Adrenal gland (tissue), 5 donors: ENCODE measurements around the gene CTSH.

Source experiments
- POLR2A ChIP-seq, 2 donors: fragments of 450-650 bp; IDR thresholded peaks; one replicate each; pipeline ENCODE4 v1.6.1; 2017; ENCODE audit warnings: antibody characterized with exemption in 2 of 2, mild to moderate bottlenecking in 2 of 2, moderate library complexity in 1 of 2
- TF ChIP-seq, protein P1 (sequence below), 6 experiments: fragments of 450-650 bp in 4 of 6; fragments of 200-600 bp in 2 of 6; sonication (generic) in 1 of 6; IDR thresholded peaks; 1 replicate in 5 of 6; 2 replicates in 1 of 6; pipeline versions ENCODE4 v1.5.1 to v1.8.0; 2016 to 2021; ENCODE audit warnings: antibody characterized with exemption in 6 of 6, mild to moderate bottlenecking in 2 of 6, moderate library complexity in 1 of 6
- donor health status: DM: no; HTN: no; CAD: no.

- TF ChIP-seq, protein P1, sequence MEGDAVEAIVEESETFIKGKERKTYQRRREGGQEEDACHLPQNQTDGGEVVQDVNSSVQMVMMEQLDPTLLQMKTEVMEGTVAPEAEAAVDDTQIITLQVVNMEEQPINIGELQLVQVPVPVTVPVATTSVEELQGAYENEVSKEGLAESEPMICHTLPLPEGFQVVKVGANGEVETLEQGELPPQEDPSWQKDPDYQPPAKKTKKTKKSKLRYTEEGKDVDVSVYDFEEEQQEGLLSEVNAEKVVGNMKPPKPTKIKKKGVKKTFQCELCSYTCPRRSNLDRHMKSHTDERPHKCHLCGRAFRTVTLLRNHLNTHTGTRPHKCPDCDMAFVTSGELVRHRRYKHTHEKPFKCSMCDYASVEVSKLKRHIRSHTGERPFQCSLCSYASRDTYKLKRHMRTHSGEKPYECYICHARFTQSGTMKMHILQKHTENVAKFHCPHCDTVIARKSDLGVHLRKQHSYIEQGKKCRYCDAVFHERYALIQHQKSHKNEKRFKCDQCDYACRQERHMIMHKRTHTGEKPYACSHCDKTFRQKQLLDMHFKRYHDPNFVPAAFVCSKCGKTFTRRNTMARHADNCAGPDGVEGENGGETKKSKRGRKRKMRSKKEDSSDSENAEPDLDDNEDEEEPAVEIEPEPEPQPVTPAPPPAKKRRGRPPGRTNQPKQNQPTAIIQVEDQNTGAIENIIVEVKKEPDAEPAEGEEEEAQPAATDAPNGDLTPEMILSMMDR (IDR thresholded peaks at IDR 0.05), result no peak
- no peak for TF ChIP-seq POLR2A (IDR thresholded peaks at IDR 0.05)
Measured at GRCh38 chr15:78880242-78880533, 64.7 kb downstream of the CTSH start.
